Kidney capillary endothelial cell (primary cell): ENCODE data around the gene MPND.
A peak's percentile ranks its signal among the peaks of the same experiment; 100 is the strongest.

Experiments
- DNase-seq: peaks from one replicate; pipeline ENCODE4 v3.0.0-alpha.2; 2018; ENCODE audit warnings: low spot score

The MPND gene

DNA sequence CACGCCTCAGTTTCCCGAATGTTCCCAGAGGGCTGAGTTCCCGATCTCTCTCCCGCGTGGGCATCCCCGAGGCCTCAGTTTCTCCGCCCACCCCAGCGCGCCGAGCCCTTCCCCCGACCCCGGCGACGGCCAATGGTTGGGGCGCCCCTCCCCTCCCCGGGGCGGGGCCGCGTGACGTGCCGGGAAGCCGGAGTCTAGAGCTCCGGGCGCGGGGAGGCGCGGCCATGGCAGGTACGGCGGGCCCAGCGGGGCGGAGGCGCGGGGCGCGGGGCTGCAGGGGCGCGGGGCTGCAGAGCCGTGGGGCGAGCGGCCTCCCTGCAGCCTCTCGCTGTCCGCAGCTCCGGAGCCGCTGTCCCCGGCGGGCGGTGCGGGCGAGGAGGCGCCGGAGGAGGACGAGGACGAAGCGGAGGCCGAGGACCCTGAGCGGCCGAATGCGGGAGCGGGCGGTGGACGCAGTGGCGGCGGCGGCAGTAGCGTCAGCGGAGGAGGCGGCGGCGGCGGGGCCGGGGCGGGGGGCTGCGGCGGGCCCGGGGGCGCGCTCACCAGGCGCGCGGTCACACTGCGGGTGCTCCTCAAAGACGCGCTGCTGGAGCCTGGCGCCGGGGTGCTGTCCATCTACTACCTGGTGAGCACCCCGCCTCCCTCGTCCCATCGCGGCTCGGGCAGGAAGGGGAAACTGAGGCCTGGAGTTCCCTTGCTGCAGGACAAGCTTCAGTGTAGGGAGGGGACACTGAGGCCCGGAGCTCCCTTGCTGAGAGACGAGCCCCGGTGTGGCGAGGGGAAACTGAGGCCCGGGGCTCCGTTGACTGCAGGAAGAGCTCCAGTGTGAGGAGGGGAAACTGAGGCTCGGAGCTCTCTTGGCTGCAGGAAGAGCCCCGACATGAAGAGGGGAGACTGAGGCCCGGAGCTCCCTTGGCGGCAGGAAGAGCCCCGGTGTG, at the start of gene MPND:
Gene MPND (plus strand): TSS at position 193 of the 938 bp plus-strand sequence. CDS start 32 bp downstream, at position 225.
- peak; percentile 64 for DNase-seq

DNA sequence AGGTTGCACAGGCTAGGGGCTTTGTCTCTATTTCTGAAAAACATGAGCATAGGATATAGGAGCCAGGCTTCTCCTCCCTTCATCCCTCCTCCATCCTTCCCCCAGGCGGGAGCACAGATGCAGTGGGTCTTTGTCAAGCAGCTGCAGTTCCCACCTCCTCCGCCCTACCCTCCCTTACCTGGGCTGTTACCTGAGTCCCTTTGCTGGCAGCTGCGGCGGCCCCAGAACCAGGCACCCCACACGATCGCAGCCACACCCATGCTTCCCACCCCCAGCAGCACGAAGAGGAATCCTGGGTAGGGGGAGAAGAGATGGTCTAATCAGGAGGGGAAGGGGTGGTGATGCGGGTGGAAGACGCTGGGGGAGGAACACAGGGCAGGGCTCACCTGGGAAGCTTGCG, 49.0 kb upstream of the MPND start:
- no peak for DNase-seq

GRCh38 chr19:4295972-4296771, 47.2 kb upstream of the MPND start:
- DNase-seq, result no peak

- no peak for DNase-seq
Measured at GRCh38 chr19:4297901-4298809, 45.2 kb upstream of the MPND start.

DNA sequence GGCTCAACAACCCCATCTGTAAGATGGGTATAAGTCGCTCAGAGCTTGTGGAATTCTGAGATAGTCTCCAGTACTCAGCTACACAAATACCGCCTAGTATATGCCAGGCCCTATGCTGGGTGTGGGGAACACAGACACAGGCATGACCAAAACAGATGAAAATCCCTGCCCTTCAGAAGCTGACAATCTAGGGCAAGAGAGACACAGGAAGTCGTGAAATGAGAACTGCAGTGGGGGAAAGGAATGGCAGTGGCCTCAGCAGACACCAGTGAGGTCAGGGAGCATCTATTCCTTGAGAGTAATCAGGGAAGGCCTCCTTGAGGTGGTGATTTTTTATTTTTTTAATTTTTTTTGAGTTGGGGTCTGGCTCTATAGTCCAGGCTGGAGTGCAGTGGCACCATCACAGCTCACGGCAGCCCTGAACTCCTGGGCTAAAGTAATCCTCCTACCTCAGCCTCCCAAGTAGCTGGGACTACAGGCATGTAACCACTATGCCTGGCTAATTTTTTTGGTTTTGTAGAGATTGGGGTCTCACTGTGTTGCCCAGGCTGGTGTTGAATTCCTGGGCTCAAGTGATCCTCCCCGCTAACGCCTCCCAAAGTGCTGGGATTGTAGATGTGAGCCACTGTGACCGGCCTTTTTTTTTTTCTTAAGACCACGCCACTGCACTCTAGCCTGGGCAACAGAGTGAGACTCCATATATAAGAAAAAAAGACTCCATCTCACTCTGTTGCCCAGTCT, 44.4 kb upstream of the MPND start:
- DNase-seq, result no peak

GRCh38 chr19:4300589-4300988, 42.8 kb upstream of the MPND start:
- DNase-seq, result no peak

GRCh38 chr19:4301590-4302242, 41.6 kb upstream of the MPND start:
- no peak for DNase-seq

DNA sequence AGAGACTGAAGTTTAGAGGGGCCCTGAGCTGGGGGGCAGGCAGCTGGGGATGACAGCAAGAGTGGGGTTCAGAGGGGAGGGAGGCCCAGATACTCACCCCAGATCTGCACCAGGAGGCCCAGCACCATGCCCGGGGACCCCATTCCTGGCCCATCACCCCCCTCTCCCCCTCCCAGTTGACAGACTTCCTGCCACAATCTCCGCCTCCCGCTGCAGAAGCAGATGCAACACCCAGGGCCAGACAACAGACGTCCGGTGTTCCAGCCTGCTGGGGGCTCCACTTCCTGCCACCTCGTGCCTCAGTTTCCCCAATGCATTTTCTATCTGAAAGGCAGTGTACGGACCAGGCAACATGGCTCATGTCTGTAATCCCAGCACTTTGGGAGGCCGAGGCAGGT, 41.1 kb upstream of the MPND start, which contains the start of gene TMIGD2:
Gene TMIGD2 (minus strand): TSS at position 147 of the 398 bp plus-strand sequence. CDS start 4 bp downstream, at position 143.
- DNase-seq, result no peak

DNA sequence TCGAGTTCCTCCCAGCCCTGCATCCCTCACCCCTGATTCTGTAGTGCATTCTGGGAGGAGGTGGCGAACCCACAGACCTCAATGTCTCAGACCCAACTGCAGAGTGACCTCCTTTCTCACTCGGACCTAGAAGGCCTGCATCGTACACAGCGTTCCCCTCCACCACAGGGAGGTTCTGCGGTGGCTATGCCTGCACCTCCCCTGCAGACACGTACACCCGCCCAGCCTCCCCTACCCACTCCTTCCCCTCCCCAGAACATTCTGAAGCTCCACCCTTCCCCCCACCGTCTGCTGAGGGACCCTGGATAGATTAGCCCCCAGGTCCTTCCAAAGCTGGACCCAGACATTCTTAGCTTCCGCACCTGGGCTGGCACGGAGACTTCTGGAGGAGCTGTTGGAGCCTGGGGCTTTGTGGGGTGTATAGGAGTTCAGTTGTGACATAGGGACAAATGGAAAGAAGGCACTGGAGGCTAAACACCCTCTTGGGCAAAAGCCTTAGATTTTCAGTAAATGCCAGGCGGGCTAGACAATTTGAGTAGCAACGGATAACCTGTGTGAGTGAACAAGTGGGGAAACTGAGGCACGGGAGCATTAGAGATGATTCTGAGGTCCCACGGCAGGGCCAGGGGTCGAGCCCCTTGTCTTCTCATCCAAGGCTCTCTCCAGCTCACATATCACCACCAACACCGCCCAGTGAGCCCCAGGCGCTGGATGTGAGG, 39.4 kb upstream of the MPND start:
- no peak for DNase-seq

DNA sequence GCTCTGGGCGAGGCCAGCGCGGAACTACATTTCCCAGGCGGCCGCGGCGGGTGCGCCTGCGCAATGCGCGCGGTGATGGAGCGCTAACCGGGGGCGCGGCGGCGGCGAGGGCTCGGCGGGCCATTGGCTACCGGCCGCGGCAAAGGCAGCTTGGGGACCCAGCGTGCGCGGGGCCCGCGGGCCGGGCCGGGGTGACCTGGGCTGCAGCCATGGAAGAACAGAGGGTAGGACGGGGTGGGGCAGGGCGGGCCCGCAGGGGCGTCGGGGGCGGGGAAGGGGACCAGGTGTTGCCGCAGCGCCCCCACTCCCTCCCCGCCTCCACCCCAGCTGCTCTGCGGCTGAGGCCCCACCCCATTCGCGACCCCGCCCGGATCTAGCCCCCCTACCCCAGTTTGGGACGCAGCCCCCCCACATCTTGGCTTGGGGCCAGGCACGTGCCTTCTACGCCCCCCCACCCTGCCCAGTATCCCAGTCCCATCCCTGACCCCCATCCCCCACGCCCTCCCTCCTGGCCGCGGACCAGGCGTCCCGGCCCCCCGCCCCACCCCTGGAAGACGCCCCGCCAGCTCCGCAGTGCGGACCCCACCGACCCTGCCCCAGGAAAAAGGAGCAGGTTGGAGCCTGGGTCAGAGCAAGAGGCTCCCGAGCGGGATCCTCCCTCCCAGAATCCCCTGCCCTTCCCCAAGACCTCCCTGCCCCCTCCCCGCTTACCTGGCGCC, 38.7 kb upstream of the MPND start, which contains the start of gene FSD1:
Gene FSD1 (plus strand): TSS at position 61 of the 719 bp plus-strand sequence. CDS start 149 bp downstream, at position 210.
- DNase-seq, result peak; percentile 72

GRCh38 chr19:4305257-4305612, 38.1 kb upstream of the MPND start:
- DNase-seq, result no peak

- no peak for DNase-seq
Measured at GRCh38 chr19:4305659-4306058, 37.7 kb upstream of the MPND start.

DNA sequence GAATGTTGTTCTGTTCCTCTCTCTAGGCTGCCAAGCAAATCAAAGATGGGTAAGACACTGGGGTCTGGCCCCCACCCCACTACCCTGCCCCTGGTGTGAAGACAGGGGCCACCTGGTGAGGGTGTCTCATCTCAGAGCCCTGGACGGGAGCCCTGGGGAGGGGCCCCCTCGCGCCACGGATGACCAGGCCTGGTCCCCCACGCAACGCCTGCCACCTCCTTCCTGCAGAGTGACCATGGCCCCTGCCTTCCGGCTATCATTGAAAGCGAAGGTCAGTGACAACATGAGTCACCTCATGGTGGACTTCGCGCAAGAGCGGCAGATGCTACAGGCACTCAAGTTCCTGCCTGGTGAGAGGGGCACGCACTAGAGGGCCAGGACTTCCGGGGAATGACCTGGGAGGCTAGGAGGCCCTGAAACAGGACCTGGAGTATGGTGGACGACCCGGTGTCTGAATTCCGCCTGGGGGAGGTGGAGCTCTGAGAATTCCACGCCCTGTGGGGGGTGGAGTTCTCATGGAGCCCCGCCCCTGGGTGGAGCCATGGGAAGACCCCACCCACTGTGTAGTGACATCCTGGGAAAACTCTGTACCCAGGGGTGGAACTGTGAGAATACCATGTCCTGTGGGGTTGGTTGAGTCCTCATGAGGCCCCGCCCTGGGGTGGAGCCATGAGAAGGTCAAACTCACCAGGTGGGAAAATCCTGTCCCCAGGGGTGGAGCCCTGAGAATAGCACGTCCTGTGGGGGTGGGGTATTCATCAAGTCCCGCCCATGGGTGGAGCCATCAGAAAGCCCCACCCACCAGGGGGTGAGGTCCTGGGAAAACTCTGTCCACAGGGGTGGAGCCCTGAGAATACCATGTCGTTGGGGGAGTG, 32.9 kb upstream of the MPND start:
- DNase-seq, result no peak

DNA sequence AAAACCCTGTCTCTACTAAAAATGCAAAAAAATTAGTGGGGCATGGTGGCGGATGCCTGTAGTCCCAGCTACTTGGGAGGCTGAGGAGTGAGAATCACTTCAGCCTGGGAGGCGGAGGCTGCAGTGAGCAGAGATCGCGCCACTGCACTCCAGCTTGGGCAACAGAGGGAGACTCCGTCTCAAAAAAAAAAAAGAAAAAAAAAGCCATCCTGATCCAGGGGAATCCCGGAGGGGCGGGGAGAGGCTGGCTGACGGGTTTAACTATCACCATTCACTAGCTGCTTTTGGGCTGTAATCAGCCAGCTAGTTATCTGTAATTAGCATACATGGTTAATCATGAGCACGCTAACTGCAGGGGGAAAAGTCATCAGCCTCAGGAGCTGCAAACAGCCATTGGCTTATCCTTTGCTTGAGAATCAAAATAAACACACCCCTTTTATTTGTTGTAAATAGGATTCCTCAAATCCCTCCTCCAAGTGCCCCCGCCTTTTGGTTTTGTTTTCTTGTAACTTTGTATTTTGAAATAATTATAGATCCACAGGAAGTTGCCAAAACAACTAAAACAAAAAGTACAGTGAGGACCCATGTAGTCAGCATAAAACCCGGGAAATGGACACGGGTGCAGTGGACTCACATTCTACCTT, 29.4 kb upstream of the MPND start:
- DNase-seq, result no peak

GRCh38 chr19:4316956-4317355, 26.4 kb upstream of the MPND start:
- DNase-seq, result no peak

DNA sequence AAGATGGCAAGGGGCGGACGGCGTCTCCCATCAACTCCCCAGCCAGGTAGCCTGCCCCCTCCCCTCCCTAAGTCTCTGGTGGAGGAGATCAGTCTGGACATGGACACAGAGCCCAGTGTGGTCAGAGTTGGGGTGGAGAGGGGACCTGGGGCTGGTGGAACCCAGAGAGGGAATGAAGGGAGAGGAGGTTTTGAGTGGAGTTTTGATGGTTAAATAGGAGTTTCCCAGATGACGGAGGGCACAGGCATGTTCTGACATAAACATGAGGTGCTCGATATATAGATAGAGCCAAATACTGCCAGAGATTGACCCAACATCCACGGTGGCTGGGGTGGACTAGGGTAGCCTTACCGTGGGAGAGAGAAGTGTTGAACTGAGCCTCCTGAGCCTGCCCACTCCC, 24.9 kb upstream of the MPND start:
- no peak for DNase-seq

DNA sequence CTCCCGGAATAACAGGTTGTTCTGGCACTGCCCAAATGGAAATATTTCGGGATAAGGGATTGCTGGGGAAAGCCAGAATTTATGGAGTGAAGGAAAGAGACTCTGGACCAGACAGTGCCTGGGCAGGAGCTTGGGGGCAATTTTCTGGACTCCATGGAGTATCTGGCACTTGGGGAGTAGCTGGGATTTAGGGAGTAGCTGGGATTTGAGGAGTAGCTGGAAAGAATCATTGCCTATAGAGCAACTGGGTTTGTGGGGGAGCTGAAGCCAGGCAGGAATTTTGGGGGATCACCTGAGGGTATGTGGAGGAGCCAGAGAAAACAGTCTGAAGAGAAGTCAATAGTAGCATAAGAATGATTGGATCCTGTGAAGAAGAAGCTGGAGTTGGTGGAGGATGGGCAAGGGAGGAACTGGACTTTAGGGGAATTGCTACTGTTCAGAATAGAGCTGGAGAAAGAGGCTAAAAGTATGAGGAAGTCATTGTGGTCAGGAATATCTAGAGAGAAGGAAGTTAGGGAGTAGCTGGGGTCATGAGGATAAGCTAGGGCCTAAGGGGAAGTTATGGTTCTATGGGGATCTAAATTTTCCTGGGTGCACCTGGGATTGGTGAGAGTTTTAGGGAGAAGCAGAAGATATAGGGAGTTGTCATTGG, 24.2 kb upstream of the MPND start:
- no peak for DNase-seq
